Measurements from ENCODE around the gene SNX18.

Gene SNX18

GRCh38 chr5:54539001-54539400, 21.4 kb downstream of the SNX18 start:
- DNase-seq (ENCODE audit: low read depth in 2 of 2), result no peak

- no peak for DNase-seq (ENCODE audit: low read depth in 2 of 2)
Observed at GRCh38 chr5:54540286-54540685, 22.7 kb downstream of the SNX18 start.

DNA sequence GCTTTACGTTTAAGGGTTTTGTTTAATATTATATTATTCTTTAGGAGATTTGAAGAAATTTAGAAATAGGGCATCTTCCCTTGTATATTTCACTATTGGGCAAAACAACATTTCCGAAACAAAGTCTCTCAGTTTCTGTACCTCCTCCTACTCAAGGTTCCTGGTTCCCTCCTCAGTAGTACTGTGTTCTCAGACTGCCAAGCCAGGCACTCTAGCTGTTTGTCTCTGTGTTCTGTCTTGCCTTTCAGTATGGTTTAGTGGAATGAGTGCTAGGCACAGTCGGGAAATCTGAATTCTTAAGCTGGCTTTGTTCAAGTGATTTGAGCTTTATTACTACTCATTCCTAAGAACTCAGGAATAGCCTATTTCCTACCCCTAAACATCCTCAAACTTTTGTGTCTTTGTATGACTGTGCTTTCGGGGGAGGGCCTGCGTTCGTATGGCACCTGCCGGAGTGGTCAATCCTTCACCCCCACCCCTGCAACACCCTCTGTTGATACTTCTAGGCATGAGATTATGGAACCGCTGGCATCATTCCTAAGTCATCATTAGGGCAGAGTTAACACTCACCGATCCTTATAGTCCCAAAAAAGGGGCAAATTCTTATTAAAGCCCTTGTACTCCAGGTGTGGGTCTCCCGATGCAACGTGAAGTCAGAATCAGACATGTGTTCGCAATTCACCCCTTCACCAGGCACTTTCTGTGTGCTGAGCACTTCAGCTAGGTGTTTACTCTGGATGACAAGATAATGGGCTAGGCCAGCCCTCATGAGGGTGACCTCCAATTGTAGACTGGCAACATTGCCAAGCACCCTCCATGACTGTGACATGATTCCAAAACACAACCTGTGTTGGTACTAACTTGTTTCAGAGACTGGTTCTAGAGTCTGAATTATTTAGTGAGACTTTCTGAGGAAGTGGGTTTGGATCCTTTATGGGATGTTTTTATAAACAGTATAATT, 24.5 kb downstream of the SNX18 start:
- DNase-seq (ENCODE audit: low read depth in 2 of 2), result no peak

- no peak for DNase-seq (ENCODE audit: low read depth in 2 of 2)
Observed at GRCh38 chr5:54544044-54544443, 26.5 kb downstream of the SNX18 start.

GRCh38 chr5:54545796-54546195, 28.2 kb downstream of the SNX18 start:
- DNase-seq (ENCODE audit: low read depth in 2 of 2), result no peak

DNA sequence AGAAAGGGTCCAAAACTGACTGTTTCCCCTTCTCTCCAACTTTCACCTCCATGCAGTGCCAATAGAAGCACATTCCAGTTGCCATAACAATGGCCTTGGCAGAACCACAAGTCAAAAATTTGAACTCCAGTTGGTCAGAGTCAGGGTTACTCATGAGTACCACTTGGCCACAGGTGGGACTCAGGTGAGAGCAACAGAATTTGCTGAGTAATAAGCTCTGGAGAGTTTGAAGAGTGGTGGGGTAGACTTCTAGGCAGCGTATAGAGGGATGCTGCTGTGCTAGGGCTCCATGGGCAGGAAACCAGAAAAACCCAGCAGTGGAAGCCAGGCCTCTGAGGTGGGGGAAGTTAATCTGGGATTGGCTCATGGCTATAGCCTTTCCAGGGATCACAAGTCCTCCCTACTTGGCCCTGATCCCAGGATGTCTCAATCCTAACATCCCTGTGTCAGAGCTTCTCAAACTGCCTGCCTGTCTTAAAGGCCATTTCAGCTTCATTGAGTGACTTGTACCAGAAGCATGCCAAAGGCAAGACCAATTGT, 30.2 kb downstream of the SNX18 start:
- no peak for DNase-seq (ENCODE audit: low read depth in 2 of 2)

DNA sequence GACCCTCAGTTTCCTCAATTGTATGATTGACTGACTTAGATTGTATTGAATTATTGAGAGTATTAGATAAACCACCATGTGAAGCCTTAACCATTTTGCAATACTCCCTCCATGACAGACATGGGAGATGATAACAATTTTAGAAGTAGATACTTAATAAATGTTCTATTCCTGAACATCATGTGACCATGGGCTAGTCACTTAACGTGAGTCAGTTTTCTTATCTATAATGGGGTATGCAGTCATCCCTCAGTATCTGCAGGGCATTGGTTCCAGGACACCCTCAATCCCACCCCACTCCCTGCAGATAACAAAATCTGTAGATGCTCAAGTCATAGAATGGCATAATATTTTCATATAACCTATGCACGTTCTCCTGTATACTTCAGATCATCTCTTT, 31.0 kb downstream of the SNX18 start:
- DNase-seq (ENCODE audit: low read depth in 2 of 2), result no peak

- DNase-seq (ENCODE audit: low read depth in 2 of 2), result no peak
Observed at GRCh38 chr5:54551292-54551691, 33.7 kb downstream of the SNX18 start.

GRCh38 chr5:54551926-54552325, 34.4 kb downstream of the SNX18 start:
- no peak for DNase-seq (ENCODE audit: low read depth in 2 of 2)

- DNase-seq (ENCODE audit: low read depth in 2 of 2), result no peak
Observed at GRCh38 chr5:54552446-54552845, 34.9 kb downstream of the SNX18 start.

DNA sequence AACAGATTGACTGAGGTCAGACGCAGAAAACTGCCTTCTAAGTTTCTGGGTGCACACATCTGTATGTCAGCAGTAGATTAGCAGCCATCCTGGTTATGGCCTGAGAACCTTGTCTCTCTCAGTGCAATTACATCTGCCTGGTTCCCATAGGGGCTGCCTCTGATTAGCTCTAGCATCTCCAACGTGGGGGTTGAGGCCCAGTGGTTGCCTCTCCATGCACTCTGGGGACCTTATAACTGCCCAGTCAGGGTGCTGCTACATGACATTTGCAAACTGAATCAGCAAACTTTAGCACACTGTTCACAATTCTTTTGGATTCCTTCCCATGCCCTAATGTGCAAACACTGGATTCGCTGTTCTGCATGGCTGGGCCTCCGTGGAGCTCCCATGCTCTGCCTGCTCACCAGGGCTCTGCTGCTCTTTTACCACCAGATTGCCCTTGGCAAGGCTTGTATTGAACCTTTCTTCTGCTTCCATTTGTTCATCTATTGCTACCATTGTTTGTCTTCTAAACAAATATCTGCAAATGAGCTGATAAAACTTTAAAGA, 36.2 kb downstream of the SNX18 start:
- DNase-seq (ENCODE audit: low read depth in 2 of 2), result no peak

DNA sequence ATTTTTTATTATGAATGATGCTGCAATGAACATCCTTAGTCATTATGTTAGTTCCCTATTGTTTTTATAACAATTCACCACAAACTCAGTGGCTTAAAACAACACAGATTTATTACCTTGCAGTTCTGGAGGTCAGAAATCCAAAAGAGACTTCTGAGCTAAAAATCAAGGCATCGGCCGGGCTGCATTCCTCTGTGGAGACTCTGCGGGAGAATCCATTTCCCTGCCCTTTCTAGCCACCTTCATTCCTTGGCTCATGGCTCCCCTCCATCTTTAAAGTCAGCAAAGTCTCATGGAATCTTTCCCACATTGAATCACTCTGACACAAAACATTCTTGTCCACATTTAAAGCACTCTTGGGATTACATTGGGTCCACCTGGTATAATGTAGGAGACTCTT, 38.6 kb downstream of the SNX18 start:
- DNase-seq (ENCODE audit: low read depth in 2 of 2), result no peak

- DNase-seq (ENCODE audit: low read depth in 2 of 2), result no peak
Observed at GRCh38 chr5:54558362-54558761, 40.8 kb downstream of the SNX18 start.

DNA sequence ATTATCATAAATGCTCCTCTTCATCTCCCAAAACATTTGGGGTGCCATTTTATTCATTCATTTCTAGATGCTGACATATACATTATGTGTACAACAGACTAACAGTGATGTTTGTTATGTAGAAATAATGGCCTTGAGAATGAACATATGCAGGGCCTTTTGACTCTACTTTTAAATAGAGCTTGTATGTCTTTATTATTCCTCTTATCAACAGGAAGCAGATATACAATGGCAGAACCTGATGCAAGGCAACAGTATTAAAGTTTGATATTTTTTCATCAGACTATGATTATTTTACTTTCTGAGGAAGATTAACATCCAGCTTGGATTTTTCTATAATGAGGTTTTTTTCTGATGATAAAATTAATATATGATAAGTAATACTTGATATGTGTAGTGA, 44.1 kb downstream of the SNX18 start:
- no peak for DNase-seq (ENCODE audit: low read depth in 2 of 2)

GRCh38 chr5:54563083-54563761, 45.7 kb downstream of the SNX18 start:
- DNase-seq (ENCODE audit: low read depth in 2 of 2), result no peak

DNA sequence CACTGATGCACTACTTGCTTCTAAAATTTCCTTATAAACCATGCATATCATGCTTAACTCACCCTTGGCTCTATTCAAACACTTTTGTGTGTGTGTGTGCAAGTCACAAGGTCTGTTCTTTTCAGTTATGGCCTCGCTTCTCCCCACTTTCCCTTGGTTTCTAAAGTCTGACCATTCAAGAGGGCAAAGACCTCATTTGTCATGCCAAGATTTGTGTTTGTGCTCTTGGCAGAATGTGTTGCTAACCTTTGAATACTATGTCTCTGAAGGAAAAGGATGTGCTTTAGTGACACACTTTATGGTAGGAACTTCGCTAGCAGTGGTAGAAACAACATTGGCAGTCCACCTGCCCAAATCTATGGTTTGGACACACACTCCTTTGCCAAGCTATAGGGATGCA, 50.4 kb downstream of the SNX18 start:
- DNase-seq (ENCODE audit: low read depth in 2 of 2), result no peak

GRCh38 chr5:54570916-54571315, 53.4 kb downstream of the SNX18 start:
- DNase-seq (ENCODE audit: low read depth in 2 of 2), result no peak

GRCh38 chr5:54571462-54571861, 53.9 kb downstream of the SNX18 start:
- no peak for DNase-seq (ENCODE audit: low read depth in 2 of 2)

- no peak for DNase-seq (ENCODE audit: low read depth in 2 of 2)
Observed at GRCh38 chr5:54573812-54574489, 56.4 kb downstream of the SNX18 start.

- no peak for DNase-seq (ENCODE audit: low read depth in 2 of 2)
Observed at GRCh38 chr5:54577528-54577927, 60.0 kb downstream of the SNX18 start.

DNA sequence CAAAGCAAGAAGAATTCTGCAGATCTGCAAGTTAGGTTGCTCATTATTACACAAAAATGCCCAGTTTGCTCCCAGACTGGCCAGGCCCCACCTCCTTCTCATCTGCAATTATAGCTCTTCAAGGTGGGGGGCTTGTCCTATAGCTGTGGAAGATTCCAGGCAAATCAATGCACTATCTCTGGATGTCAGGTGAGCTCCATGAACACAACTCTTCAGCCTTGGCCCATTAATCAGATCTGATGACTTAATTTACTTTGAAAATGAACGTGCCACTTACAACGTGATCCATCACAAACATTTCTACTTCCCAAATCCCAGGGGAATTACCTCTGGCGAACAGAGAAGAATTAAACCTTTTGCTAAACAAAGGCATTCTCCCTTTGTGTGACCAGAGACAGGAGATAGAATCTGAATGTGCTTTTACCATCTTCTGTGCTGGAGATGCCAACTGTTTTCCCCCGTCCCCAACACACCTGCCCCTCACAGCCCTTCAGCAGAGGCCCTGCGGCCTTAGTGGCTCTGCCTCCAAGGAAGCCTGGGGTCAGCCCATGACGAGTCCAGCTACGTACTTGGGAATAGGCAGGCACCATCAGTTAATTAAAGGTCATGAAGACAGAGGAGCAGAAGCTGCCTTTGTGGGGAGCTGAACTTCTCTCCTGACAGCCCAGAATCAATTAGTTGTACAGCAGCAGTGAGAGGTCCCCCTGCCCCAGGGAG, 60.5 kb downstream of the SNX18 start:
- no peak for DNase-seq (ENCODE audit: low read depth in 2 of 2)

Measured in stimulated activated CD8-positive, alpha-beta memory T cell treated with anti-CD3 and anti-CD28 coated beads, Interleukin-15, amount 100 ng/mL, for 4 hours (primary cell).